CD14-positive monocyte (primary cell): ENCODE measurements around the gene WDFY4. TPM values are rescaled to one million over a fixed set of nuclear protein-coding genes. Genes with fewer than 3 reads are reported as not detected.

Source experiments
- DNase-seq, 3 donors: peaks; one replicate each; pipeline ENCODE4 v3.0.0-alpha.2; 2011 to 2022
- H2AFZ ChIP-seq: 2 replicates; pipeline ENCODE4 v1.6.0; 2012; ENCODE audit warnings: mild to moderate bottlenecking, low read depth, low read length, inconsistent platforms; ENCODE audit not compliant: insufficient read depth, poor library complexity, severe bottlenecking
- H3K27ac ChIP-seq, 2 donors: 1 replicate in 1 of 2; 2 replicates in 1 of 2; pipeline ENCODE4 v1.5.1; 2012 to 2013; ENCODE audit warnings: low read length in 2 of 2, control low read depth in 1 of 2, inconsistent platforms in 1 of 2, low read depth in 1 of 2, mild to moderate bottlenecking in 1 of 2
- H3K27me3 ChIP-seq, 2 donors: one replicate each; pipeline versions ENCODE4 v1.6.0 to v1.6.1; 2011 to 2013; ENCODE audit warnings: low read length in 2 of 2; ENCODE audit not compliant: control insufficient read depth in 2 of 2, insufficient read depth in 2 of 2
- H3K36me3 ChIP-seq, 2 donors: replicated peaks in 1 of 2; 1 replicate in 1 of 2; 2 replicates in 1 of 2; pipeline versions ENCODE4 v1.5.1 to v1.6.1; 2012 to 2013; ENCODE audit warnings: low read length in 2 of 2, control low read depth in 1 of 2, inconsistent platforms in 1 of 2, mild to moderate bottlenecking in 1 of 2; ENCODE audit not compliant: insufficient read depth in 2 of 2, control insufficient read depth in 1 of 2
- H3K4me1 ChIP-seq, 2 donors: 1 replicate in 1 of 2; 2 replicates in 1 of 2; pipeline versions ENCODE4 v1.5.1 to v1.6.1; 2012 to 2013; ENCODE audit warnings: low read length in 2 of 2, control low read depth in 1 of 2, inconsistent platforms in 1 of 2, mild to moderate bottlenecking in 1 of 2, moderate library complexity in 1 of 2; ENCODE audit not compliant: insufficient read depth in 2 of 2, control insufficient read depth in 1 of 2
- H3K4me2 ChIP-seq: replicated peaks from 2 replicates; pipeline ENCODE3; 2012; ENCODE audit warnings: low read length, moderate library complexity, mild to moderate bottlenecking; ENCODE audit not compliant: poor library complexity, severe bottlenecking; ENCODE audit errors: extremely low read depth
- H3K4me3 ChIP-seq, 3 experiments: fragments of 200-600 bp in 1 of 3; sonication (generic) in 1 of 3; replicated peaks in 1 of 3; 1 replicate in 2 of 3; 2 replicates in 1 of 3; pipeline ENCODE4 v1.5.1; 2011 to 2013; ENCODE audit warnings: low read length in 3 of 3, mild to moderate bottlenecking in 3 of 3, control low read depth in 2 of 3, low read depth in 2 of 3, inconsistent platforms in 1 of 3, moderate library complexity in 1 of 3
- H3K79me2 ChIP-seq: 2 replicates; pipeline ENCODE4 v1.6.0; 2012; ENCODE audit warnings: mild to moderate bottlenecking, control low read depth, inconsistent platforms, low read length, moderate library complexity; ENCODE audit not compliant: insufficient read depth
- H3K9ac ChIP-seq: 2 replicates; pipeline ENCODE4 v1.6.0; 2017; ENCODE audit warnings: low read length, mild to moderate bottlenecking; ENCODE audit not compliant: insufficient read depth, poor library complexity, severe bottlenecking
- H3K9me3 ChIP-seq, 2 donors: replicated peaks in 1 of 2; 1 replicate in 1 of 2; 2 replicates in 1 of 2; pipeline versions ENCODE4 v1.5.1 to v1.6.1; 2012 to 2013; ENCODE audit warnings: low read length in 2 of 2, control low read depth in 1 of 2; ENCODE audit not compliant: control insufficient read depth in 1 of 2, insufficient read depth in 1 of 2
- H4K20me1 ChIP-seq: 2 replicates; pipeline ENCODE4 v1.6.0; 2012; ENCODE audit warnings: mild to moderate bottlenecking, low read length, control low read depth, moderate library complexity; ENCODE audit not compliant: insufficient read depth
- H3K27ac Mint-ChIP-seq, 7 donors: one replicate each; pipeline ENCODE4 v1.8.0; 2020; ENCODE audit warnings: mild to moderate bottlenecking in 7 of 7, mixed read lengths in 7 of 7, moderate library complexity in 6 of 7, inconsistent platforms in 2 of 7
- H3K27me3 Mint-ChIP-seq, 3 donors: one replicate each; pipeline ENCODE4 v1.8.0; 2021 to 2022; ENCODE audit warnings: low read depth in 3 of 3, mild to moderate bottlenecking in 3 of 3, mixed read lengths in 3 of 3, moderate library complexity in 3 of 3, inconsistent platforms in 1 of 3
- H3K36me3 Mint-ChIP-seq, 2 donors: one replicate each; pipeline ENCODE4 v1.8.0; 2020; ENCODE audit warnings: mixed read lengths in 2 of 2, inconsistent platforms in 1 of 2, mild to moderate bottlenecking in 1 of 2
- H3K4me1 Mint-ChIP-seq: one replicate; pipeline ENCODE4 v1.8.0; 2020; ENCODE audit warnings: mild to moderate bottlenecking, mixed read lengths
- H3K4me3 Mint-ChIP-seq, 2 donors: one replicate each; pipeline ENCODE4 v1.8.0; 2020; ENCODE audit warnings: mild to moderate bottlenecking in 2 of 2, mixed read lengths in 2 of 2, moderate library complexity in 1 of 2
- H3K9me3 Mint-ChIP-seq, 7 donors: one replicate each; pipeline ENCODE4 v1.8.0; 2020 to 2022; ENCODE audit warnings: mixed read lengths in 7 of 7, mild to moderate bottlenecking in 6 of 7, moderate library complexity in 6 of 7, inconsistent platforms in 2 of 7
- CTCF ChIP-seq: fragments of 200-600 bp; IDR thresholded peaks from one replicate; pipeline ENCODE4 v1.8.0; 2022; ENCODE audit warnings: antibody characterized with exemption, mild to moderate bottlenecking
- WGBS: methylation state at CpG from one replicate; pipeline ENCODE4 v1.1.5; 2013; ENCODE audit warnings: missing lambda C conversion rate; ENCODE audit not compliant: insufficient coverage; 5-methylcytosine and 5-hydroxymethylcytosine counted together
- intact Hi-C, 2 donors: fragments of 100-400 bp; cut with micrococcal nuclease; formaldehyde crosslinking; loops; one replicate each; pipeline versions ENCODE4 v1.15.0 to v1.15.1; 2023
- polyA plus RNA-seq, 3 donors: library from polyadenylated mRNA; depleted of rRNA in 1 of 3; unstranded in 2 of 3; stranded (reverse) in 1 of 3; fragments of 300-500 nt in 2 of 3; fragments of >200 nt in 1 of 3; fragmentation: Illumina TruSeq in 2 of 3; gene quantifications; 1 replicate in 2 of 3; 2 replicates in 1 of 3; pipeline ENCODE4 v1.2.3, GENCODE V29; 2012 to 2021

WDFY4 gene
- polyA plus RNA-seq, 3 donors = 7.5 to 36.1 (median 9.8) TPM

- intact Hi-C loops = no loop called here
- Mint-ChIP-seq H3K27me3 (peaks cover 0 to 2% (median 2%) of the 10 kb centered on the region in 3 donors), H3K36me3 (peaks cover 55 to 63% of the 10 kb centered on the region in 2 donors), H3K4me1 (peaks cover 20% of the 10 kb centered on the region), H3K4me3 (no peak overlapping the region), H3K27ac (no peak overlapping the region), H3K9me3 (peaks cover 0 to 8% (median 0%) of the 10 kb centered on the region in 7 donors)
- no peak overlapping the region for H3K27ac ChIP-seq
- no peaks in the 10 kb centered on the region for H3K9me3 ChIP-seq
- H3K4me1 ChIP-seq = peaks cover 14 to 22% of the 10 kb centered on the region in 2 donors
- no CpG with 5 or more reads among the region's 2 CpGs for WGBS
- no peak overlapping the region for H3K9ac ChIP-seq
- H4K20me1 ChIP-seq = no peaks in the 10 kb centered on the region
- no peak for DNase-seq
- no peak overlapping the region for H3K4me3 ChIP-seq
- no peak overlapping the region for H2AFZ ChIP-seq
- no peak overlapping the region for H3K4me2 ChIP-seq
- H3K36me3 ChIP-seq = peaks cover 37 to 67% of the 10 kb centered on the region in 2 donors
- no peak for TF ChIP-seq CTCF
- H3K27me3 ChIP-seq = no peaks in the 10 kb centered on the region
- H3K79me2 ChIP-seq = no peaks in the 10 kb centered on the region
Observed at GRCh38 chr10:48784031-48784430, 99.4 kb downstream of the WDFY4 start.

GRCh38 chr10:48785796-48786195, 101.1 kb downstream of the WDFY4 start:
- no peak overlapping the region for H3K27ac Mint-ChIP-seq

More at GRCh38 chr10:48785796-48786195, 101.1 kb downstream of the WDFY4 start:
- Histone ChIP-seq H3K79me2 (no peaks in the 10 kb centered on the region), H3K9me3 (no peaks in the 10 kb centered on the region), H3K4me3 (no peak overlapping the region), H3K4me2 (no peak overlapping the region), H3K9ac (no peak overlapping the region), H3K36me3 (peaks cover 36 to 67% of the 10 kb centered on the region in 2 donors), H4K20me1 (no peaks in the 10 kb centered on the region), H2AFZ (no peak overlapping the region), H3K27ac (no peak overlapping the region), H3K4me1 (peaks cover 31 to 39% of the 10 kb centered on the region in 2 donors), H3K27me3 (no peaks in the 10 kb centered on the region)
- intact Hi-C loops = no loop called here
- no peak for DNase-seq
- Mint-ChIP-seq H3K4me3 (no peak overlapping the region), H3K4me1 (peaks cover 37% of the 10 kb centered on the region), H3K9me3 (peaks cover 0 to 8% (median 0%) of the 10 kb centered on the region in 7 donors), H3K36me3 (peaks cover 56 to 63% of the 10 kb centered on the region in 2 donors), H3K27me3 (peaks cover 0 to 2% (median 2%) of the 10 kb centered on the region in 3 donors)
- no CpG with 5 or more reads among the region's 2 CpGs for WGBS
- no peak for TF ChIP-seq CTCF
